ENCODE measurements around the gene L3MBTL2. TPM values are rescaled to one million over a fixed set of nuclear protein-coding genes. Genes with fewer than 3 reads are reported as not detected.

Gene L3MBTL2
- total RNA-seq, 1 experiment from 2014 or later: 25.6 TPM

DNA sequence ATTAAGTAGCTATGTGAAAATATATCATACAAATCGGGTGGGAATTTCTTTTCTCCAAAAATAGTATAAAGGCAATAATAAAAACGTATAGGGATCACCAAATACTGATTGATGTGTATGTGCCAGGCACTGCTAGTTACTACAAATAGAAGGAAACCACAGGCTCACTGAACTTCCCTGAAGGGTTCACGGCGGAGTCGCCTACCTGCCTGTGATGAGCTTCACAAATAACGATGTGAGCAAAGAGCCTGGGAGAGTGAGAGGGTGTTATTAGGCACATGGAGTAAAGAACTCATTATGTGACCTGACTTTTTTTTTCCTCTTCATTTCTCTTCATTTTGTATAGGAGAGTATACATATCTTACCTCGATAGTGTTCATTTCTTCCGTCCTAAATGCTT is 36.0 kb upstream of the L3MBTL2 start:
- Mint-ChIP-seq H3K4me3 (no peak overlapping the region), H3K36me3 (peaks cover 78% of the 10 kb centered on the region), H3K27ac (no peak overlapping the region), H3K9me3 (no peaks in the 10 kb centered on the region), H3K4me1 (no peaks in the 10 kb centered on the region), H3K27me3 (ENCODE audit: low read depth) (no peaks in the 10 kb centered on the region)
- no peak for DNase-seq (ENCODE audit: low spot score)
- no peak for TF ChIP-seq ZNF396 (CRISPR knock-in tag; IDR thresholded peaks at IDR 0.05; ENCODE audit: borderline replicate concordance)
- TF ChIP-seq MXD4 (CRISPR knock-in tag; IDR thresholded peaks at IDR 0.05; ENCODE audit: borderline replicate concordance): no peak
- TF ChIP-seq E2F1 (CRISPR knock-in tag; IDR thresholded peaks at IDR 0.05): no peak
- no peak for TF ChIP-seq RELA (CRISPR knock-in tag; IDR thresholded peaks at IDR 0.05; ENCODE audit: borderline replicate concordance)
- TF ChIP-seq ZBTB43 (CRISPR knock-in tag; IDR thresholded peaks at IDR 0.05): no peak
- TF ChIP-seq ZNF423 (CRISPR knock-in tag; IDR thresholded peaks at IDR 0.05): no peak
- TF ChIP-seq JAZF1 (CRISPR knock-in tag; IDR thresholded peaks at IDR 0.05): no peak
- no peak for TF ChIP-seq JUN (CRISPR knock-in tag; IDR thresholded peaks at IDR 0.05)
- TF ChIP-seq ZNF512 (CRISPR knock-in tag; IDR thresholded peaks at IDR 0.05; ENCODE audit: borderline replicate concordance): no peak
- TF ChIP-seq ZNF317 (CRISPR knock-in tag; IDR thresholded peaks at IDR 0.05; ENCODE audit: borderline replicate concordance, low read depth): no peak
- TF ChIP-seq NR1H2 (CRISPR knock-in tag; IDR thresholded peaks at IDR 0.05): no peak
- TF ChIP-seq ZNF232 (CRISPR knock-in tag; IDR thresholded peaks at IDR 0.05): no peak
- TF ChIP-seq TEAD4 (CRISPR knock-in tag; IDR thresholded peaks at IDR 0.05): no peak
- no peak for TF ChIP-seq ZNF138 (CRISPR knock-in tag; conservative IDR thresholded peaks at IDR 0.05)
- no peak for TF ChIP-seq ZNF671 (CRISPR knock-in tag; IDR thresholded peaks at IDR 0.05)
- POLR2A ChIA-PET: no interaction called here
- CTCF ChIA-PET: interaction anchor here (1.5 kb wide), 1 partner anchor 68 kb away, joined by 5 read pairs; no protein-coding TSS in a partner anchor
- ATAC-seq: no peak

- ATAC-seq: no peak
- H3K27ac Mint-ChIP-seq: no peak overlapping the region
- no peaks in the 10 kb centered on the region for H3K4me1 Mint-ChIP-seq
- POLR2A ChIA-PET: no interaction called here
- CTCF ChIA-PET: interaction anchor here (1.7 kb wide), 1 partner anchor 66 kb away, joined by 5 read pairs; no protein-coding TSS in a partner anchor
- H3K36me3 Mint-ChIP-seq: peaks cover 84% of the 10 kb centered on the region
- H3K4me3 Mint-ChIP-seq: no peak overlapping the region
- no peak for DNase-seq (ENCODE audit: low spot score)
- no peaks in the 10 kb centered on the region for H3K9me3 Mint-ChIP-seq
- no peaks in the 10 kb centered on the region for H3K27me3 Mint-ChIP-seq (ENCODE audit: low read depth)
- no peak for TF ChIP-seq ESRRA (CRISPR knock-in tag; IDR thresholded peaks at IDR 0.05; ENCODE audit: borderline replicate concordance)
- TF ChIP-seq GRHL2 (CRISPR knock-in tag; IDR thresholded peaks at IDR 0.05; ENCODE audit: insufficient replicate concordance, severe bottlenecking): no peak
- no peak for TF ChIP-seq SMAD3 (CRISPR knock-in tag; IDR thresholded peaks at IDR 0.05; ENCODE audit: borderline replicate concordance)
- TF ChIP-seq NFYB (CRISPR knock-in tag; conservative IDR thresholded peaks at IDR 0.05; ENCODE audit: low read depth): no peak
- TF ChIP-seq SP1 (CRISPR knock-in tag; conservative IDR thresholded peaks at IDR 0.05): no peak
- TF ChIP-seq, protein P1, sequence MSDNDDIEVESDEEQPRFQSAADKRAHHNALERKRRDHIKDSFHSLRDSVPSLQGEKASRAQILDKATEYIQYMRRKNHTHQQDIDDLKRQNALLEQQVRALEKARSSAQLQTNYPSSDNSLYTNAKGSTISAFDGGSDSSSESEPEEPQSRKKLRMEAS (CRISPR knock-in tag; IDR thresholded peaks at IDR 0.05): no peak
These were observed 33.1 kb upstream of the L3MBTL2 start for GRCh38 chr22:41171996-41172395.

GRCh38 chr22:41175546-41175945 is 29.6 kb upstream of the L3MBTL2 start:
- POLR2A ChIA-PET: no interaction called here
- Mint-ChIP-seq H3K4me3 (no peak overlapping the region), H3K4me1 (no peaks in the 10 kb centered on the region), H3K36me3 (peaks cover 81% of the 10 kb centered on the region), H3K9me3 (no peaks in the 10 kb centered on the region), H3K27me3 (ENCODE audit: low read depth) (no peaks in the 10 kb centered on the region), H3K27ac (peak overlapping the region; percentile 63; the same call in 1 of the 2 replicates)
- CTCF ChIA-PET: no interaction called here
- DNase-seq (ENCODE audit: low spot score) (no peak), ATAC-seq (no peak)
- TF ChIP-seq ATF6 (CRISPR knock-in tag; IDR thresholded peaks at IDR 0.05): no peak
- TF ChIP-seq RORB (CRISPR knock-in tag; IDR thresholded peaks at IDR 0.05): no peak
- TF ChIP-seq, protein P2, sequence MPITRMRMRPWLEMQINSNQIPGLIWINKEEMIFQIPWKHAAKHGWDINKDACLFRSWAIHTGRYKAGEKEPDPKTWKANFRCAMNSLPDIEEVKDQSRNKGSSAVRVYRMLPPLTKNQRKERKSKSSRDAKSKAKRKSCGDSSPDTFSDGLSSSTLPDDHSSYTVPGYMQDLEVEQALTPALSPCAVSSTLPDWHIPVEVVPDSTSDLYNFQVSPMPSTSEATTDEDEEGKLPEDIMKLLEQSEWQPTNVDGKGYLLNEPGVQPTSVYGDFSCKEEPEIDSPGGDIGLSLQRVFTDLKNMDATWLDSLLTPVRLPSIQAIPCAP (CRISPR knock-in tag; IDR thresholded peaks at IDR 0.05): no peak
- TF ChIP-seq NR2C2 (CRISPR knock-in tag; IDR thresholded peaks at IDR 0.05): no peak
- TF ChIP-seq ETV6 (CRISPR knock-in tag; IDR thresholded peaks at IDR 0.05): no peak
- TF ChIP-seq ELF4 (CRISPR knock-in tag; IDR thresholded peaks at IDR 0.05; ENCODE audit: low read depth): no peak
- TF ChIP-seq FOXP1 (CRISPR knock-in tag; IDR thresholded peaks at IDR 0.05; ENCODE audit: borderline replicate concordance): no peak
- no peak for TF ChIP-seq GRHL2 (CRISPR knock-in tag; IDR thresholded peaks at IDR 0.05; ENCODE audit: insufficient replicate concordance, severe bottlenecking)
